Mesenchymal stem cell (in vitro differentiated cells and primary cell): Measurements from ENCODE around the gene GLDC. TPM values are rescaled to one million over a fixed set of nuclear protein-coding genes. Genes with fewer than 3 reads are reported as not detected.
"Not testable (repeated sequence)": the region's sequence is repeated elsewhere in the genome, so short reads cannot be mapped to it uniquely, and the experiment has no call there.

ENCODE experiments used
- DNase-seq: peaks from one replicate; pipeline ENCODE4 v3.0.0-alpha.2; 2013
- H2AFZ ChIP-seq: one replicate; pipeline ENCODE4 v1.6.1; 2013; ENCODE audit warnings: low read depth, mild to moderate bottlenecking, control low read depth, inconsistent platforms, low read length, moderate library complexity
- H2AK5ac ChIP-seq: 2 replicates; pipeline ENCODE4 v1.6.1; 2013; ENCODE audit warnings: low read length, moderate library complexity, mild to moderate bottlenecking, inconsistent platforms; ENCODE audit not compliant: severe bottlenecking
- H2BK120ac ChIP-seq: one replicate; pipeline ENCODE4 v1.6.1; 2013; ENCODE audit warnings: low read depth, mild to moderate bottlenecking, inconsistent platforms, low read length, moderate library complexity
- H2BK12ac ChIP-seq, 2 experiments: one replicate each; pipeline ENCODE4 v1.6.1; 2013; ENCODE audit warnings: inconsistent platforms in 2 of 2, low read length in 2 of 2, mild to moderate bottlenecking in 2 of 2, moderate library complexity in 2 of 2, control low read depth in 1 of 2
- H2BK15ac ChIP-seq: one replicate; pipeline ENCODE4 v1.6.1; 2013; ENCODE audit warnings: mild to moderate bottlenecking, low read depth, inconsistent platforms; ENCODE audit not compliant: poor library complexity, severe bottlenecking
- H2BK5ac ChIP-seq: 2 replicates; pipeline ENCODE4 v1.6.1; 2013; ENCODE audit warnings: low read depth, mild to moderate bottlenecking, low read length, control low read depth, inconsistent platforms; ENCODE audit not compliant: poor library complexity, severe bottlenecking
- H3K14ac ChIP-seq, 2 experiments: one replicate each; pipeline ENCODE4 v1.6.1; 2013; ENCODE audit warnings: inconsistent platforms in 2 of 2, low read length in 2 of 2, control low read depth in 1 of 2, mild to moderate bottlenecking in 1 of 2, moderate library complexity in 1 of 2
- H3K18ac ChIP-seq, 2 experiments: one replicate each; pipeline ENCODE4 v1.6.1; 2013; ENCODE audit warnings: inconsistent platforms in 2 of 2, low read length in 2 of 2, control low read depth in 1 of 2, low read depth in 1 of 2, mild to moderate bottlenecking in 1 of 2
- H3K23ac ChIP-seq, 2 experiments: one replicate each; pipeline ENCODE4 v1.6.1; 2013; ENCODE audit warnings: inconsistent platforms in 2 of 2, low read length in 2 of 2, mild to moderate bottlenecking in 2 of 2, moderate library complexity in 2 of 2, control low read depth in 1 of 2
- H3K27ac ChIP-seq: 2 replicates; pipeline ENCODE4 v1.5.1; 2013; ENCODE audit warnings: mild to moderate bottlenecking, moderate library complexity, low read length, control low read depth, inconsistent platforms; ENCODE audit not compliant: poor library complexity, severe bottlenecking
- H3K27me3 ChIP-seq, 2 experiments: 2 replicates each; pipeline versions ENCODE4 v1.6.1 to v1.7.0; 2013; ENCODE audit warnings: low read length in 2 of 2, mild to moderate bottlenecking in 2 of 2, moderate library complexity in 2 of 2, control low read depth in 1 of 2, inconsistent platforms in 1 of 2; ENCODE audit not compliant: control insufficient read depth in 1 of 2, insufficient read depth in 1 of 2
- H3K36me3 ChIP-seq, 2 experiments: 2 replicates each; pipeline versions ENCODE4 v1.6.1 to v1.7.0; 2013; ENCODE audit warnings: low read length in 2 of 2, control low read depth in 1 of 2, inconsistent platforms in 1 of 2, low read depth in 1 of 2, mild to moderate bottlenecking in 1 of 2; ENCODE audit not compliant: insufficient read depth in 2 of 2, control insufficient read depth in 1 of 2
- H3K4ac ChIP-seq, 2 experiments: one replicate each; pipeline ENCODE4 v1.6.1; 2013; ENCODE audit warnings: inconsistent platforms in 2 of 2, low read length in 2 of 2, mild to moderate bottlenecking in 2 of 2, moderate library complexity in 2 of 2, control low read depth in 1 of 2, low read depth in 1 of 2
- H3K4me1 ChIP-seq: 2 replicates; pipeline ENCODE4 v1.6.1; 2013; ENCODE audit warnings: low read depth, low read length, control low read depth; ENCODE audit not compliant: control insufficient read depth, insufficient read depth
- H3K4me2 ChIP-seq: 2 replicates; pipeline ENCODE4 v1.6.1; 2013; ENCODE audit warnings: low read length, mild to moderate bottlenecking, inconsistent platforms; ENCODE audit not compliant: poor library complexity, severe bottlenecking
- H3K4me3 ChIP-seq, 2 experiments: 2 replicates each; pipeline versions ENCODE4 v1.5.1 to v1.7.0; 2013; ENCODE audit warnings: low read length in 2 of 2, mild to moderate bottlenecking in 2 of 2, control low read depth in 1 of 2, low read depth in 1 of 2; ENCODE audit not compliant: insufficient read depth in 1 of 2
- H3K79me1 ChIP-seq: replicated peaks from 2 replicates; pipeline ENCODE4 v1.6.1; 2013; ENCODE audit warnings: mild to moderate bottlenecking, control low read depth, low read length, inconsistent platforms; ENCODE audit not compliant: poor library complexity, severe bottlenecking
- H3K9ac ChIP-seq: 2 replicates; pipeline ENCODE4 v1.7.0; 2013; ENCODE audit warnings: mild to moderate bottlenecking, low read length, moderate library complexity
- H3K9me3 ChIP-seq: 2 replicates; pipeline ENCODE4 v1.7.0; 2013; ENCODE audit warnings: mild to moderate bottlenecking, low read length; ENCODE audit not compliant: control insufficient read depth
- H4K8ac ChIP-seq: one replicate; pipeline ENCODE4 v1.6.1; 2013; ENCODE audit warnings: inconsistent platforms, mild to moderate bottlenecking, low read length, moderate library complexity
- H4K91ac ChIP-seq: one replicate; pipeline ENCODE4 v1.6.1; 2013; ENCODE audit warnings: mild to moderate bottlenecking, low read length, inconsistent platforms
- WGBS: methylation state at CpG from one replicate; pipeline ENCODE4 v1.1.7; 2013; ENCODE audit warnings: mixed read lengths; 5-methylcytosine and 5-hydroxymethylcytosine counted together
- polyA plus RNA-seq, 2 experiments: library from polyadenylated mRNA; stranded (reverse); fragments of 200-250 nt; gene quantifications; one replicate each; pipeline ENCODE4 v1.2.3, GENCODE V29; 2013

The GLDC gene
- polyA plus RNA-seq (2013, experiment 1 of 2): 0.28 TPM
- 0.45 TPM for polyA plus RNA-seq (2013, experiment 2 of 2)

GRCh38 chr9:6645355-6646292 is at the start of gene GLDC:
Gene GLDC, minus strand, starts transcription at chr9:6645729. Its CDS starts 230 bp downstream, at chr9:6645499.
- peaks cover 13% of the 10 kb centered on the region for H3K4me1 ChIP-seq
- peak within 1 kb of the TSS; percentile 37 to 65 for H3K4me3 ChIP-seq
- no peak within 1 kb of the TSS for H2AFZ ChIP-seq
- H3K23ac ChIP-seq: no peak within 1 kb of the TSS
- no peak within 1 kb of the TSS for H2BK5ac ChIP-seq
- H3K9me3 ChIP-seq: no peaks in the 10 kb centered on the region
- H2AK5ac ChIP-seq: no peak within 1 kb of the TSS
- 2% methylated on average over 52 of the region's 68 CpGs for WGBS
- no peak within 1 kb of the TSS for H2BK12ac ChIP-seq
- peaks cover 63 to 81% of the 10 kb centered on the region in 2 experiments for H3K27me3 ChIP-seq
- no peak within 1 kb of the TSS for H3K9ac ChIP-seq
- DNase-seq: no peak
- H2BK15ac ChIP-seq: no peak within 1 kb of the TSS
- no peak within 1 kb of the TSS for H4K91ac ChIP-seq
- H3K18ac ChIP-seq: no peak within 1 kb of the TSS
- no peak within 1 kb of the TSS for H4K8ac ChIP-seq
- H3K27ac ChIP-seq: no peak within 1 kb of the TSS
- no peak within 1 kb of the TSS for H2BK120ac ChIP-seq
- H3K4ac ChIP-seq: no peak within 1 kb of the TSS
- no peaks in the 10 kb centered on the region for H3K36me3 ChIP-seq
- H3K4me2 ChIP-seq: peak within 1 kb of the TSS; percentile 86
- H3K79me1 ChIP-seq: no peaks in the 10 kb centered on the region
- no peak within 1 kb of the TSS for H3K14ac ChIP-seq

- Histone ChIP-seq H3K4ac (no peak overlapping the region), H3K36me3 (peaks cover 0 to 9% of the 10 kb centered on the region in 2 experiments), H3K9me3 (no peaks in the 10 kb centered on the region), H2AFZ (no peak overlapping the region), H2BK120ac (no peak overlapping the region), H3K4me2 (no peak overlapping the region), H3K27me3 (no peaks in the 10 kb centered on the region), H3K14ac (no peak overlapping the region), H3K79me1 (peaks cover 2% of the 10 kb centered on the region), H2AK5ac (no peak overlapping the region), H4K91ac (no peak overlapping the region), H2BK12ac (no peak overlapping the region), H3K4me3 (no peak overlapping the region), H3K4me1 (no peaks in the 10 kb centered on the region), H3K9ac (no peak overlapping the region), H3K18ac (no peak overlapping the region), H3K27ac (no peak overlapping the region), H4K8ac (no peak overlapping the region), H2BK15ac (no peak overlapping the region), H3K23ac (no peak overlapping the region), H2BK5ac (no peak overlapping the region)
- DNase-seq: no peak
- WGBS: 73% methylated on average over 9 of the region's 9 CpGs
These were observed 47.4 kb upstream of the GLDC start for GRCh38 chr9:6692881-6693361.

- Histone ChIP-seq H3K36me3 (peaks cover 0 to 9% of the 10 kb centered on the region in 2 experiments), H3K14ac (no peak overlapping the region), H2BK12ac (no peak overlapping the region), H2AK5ac (no peak overlapping the region), H2BK15ac (no peak overlapping the region), H3K4me2 (no peak overlapping the region), H2BK120ac (no peak overlapping the region), H3K9ac (no peak overlapping the region), H3K27ac (no peak overlapping the region), H3K23ac (no peak overlapping the region), H3K79me1 (peaks cover 2% of the 10 kb centered on the region), H3K4me1 (no peaks in the 10 kb centered on the region), H3K18ac (no peak overlapping the region), H3K9me3 (no peaks in the 10 kb centered on the region), H4K8ac (no peak overlapping the region), H4K91ac (no peak overlapping the region), H3K4ac (no peak overlapping the region), H3K27me3 (no peaks in the 10 kb centered on the region), H3K4me3 (no peak overlapping the region), H2AFZ (no peak overlapping the region), H2BK5ac (no peak overlapping the region)
- no peak for DNase-seq
- 90% methylated on average over 6 of the region's 6 CpGs for WGBS
These were observed 46.9 kb upstream of the GLDC start for GRCh38 chr9:6692433-6692832.

GRCh38 chr9:6690675-6691070 is 45.1 kb upstream of the GLDC start:
- H3K9me3 ChIP-seq, H3K27ac ChIP-seq, H3K23ac ChIP-seq, H2AFZ ChIP-seq, H2BK12ac ChIP-seq, H2BK15ac ChIP-seq, H4K91ac ChIP-seq, H2AK5ac ChIP-seq, H2BK5ac ChIP-seq, H3K4me2 ChIP-seq, DNase-seq, H3K79me1 ChIP-seq, H3K4ac ChIP-seq, H4K8ac ChIP-seq, H3K9ac ChIP-seq, H2BK120ac ChIP-seq, H3K4me3 ChIP-seq, H3K36me3 ChIP-seq, H3K14ac ChIP-seq, H3K27me3 ChIP-seq, H3K4me1 ChIP-seq, H3K18ac ChIP-seq: not testable (repeated sequence)
- WGBS: 97% methylated on average over 7 of the region's 7 CpGs
